ENCODE data around the gene MRPL52. TPM values are rescaled to one million over a fixed set of nuclear protein-coding genes. Genes with fewer than 3 reads are reported as not detected.
A peak's percentile ranks its signal among the peaks of the same experiment; 100 is the strongest.

Gene MRPL52
- total and polyA plus RNA-seq, 10 of the 15 experiments (the other 5 are each of a cell fraction or from before 2014, with no cell fraction given) = 51.7 to 541 (median 142) TPM

DNA sequence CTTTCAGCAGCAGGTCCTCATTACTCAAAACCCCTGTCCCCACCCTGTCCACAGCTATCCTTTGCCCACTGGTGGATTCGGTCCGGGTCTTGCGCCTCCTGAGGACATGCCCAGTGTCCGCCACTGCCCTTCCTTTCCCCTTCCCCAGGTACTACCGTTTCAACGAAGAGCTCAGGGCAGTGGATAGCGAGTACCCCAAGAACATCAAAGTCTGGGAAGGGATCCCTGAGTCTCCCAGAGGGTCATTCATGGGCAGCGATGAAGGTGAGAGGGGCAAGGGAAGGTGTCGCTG lies 15.4 kb downstream of the MRPL52 start (continued):
- no peak for TF ChIP-seq JUNB (IDR thresholded peaks at IDR 0.05)
- no peak for TF ChIP-seq MXI1 (IDR thresholded peaks at IDR 0.05; ENCODE audit: low read depth, low read length)
- no peak for TF ChIP-seq CEBPB (IDR thresholded peaks at IDR 0.05; ENCODE audit: borderline replicate concordance in 1 of 2, low read depth in 2 of 2, low read length in 2 of 2)
- no peak for TF ChIP-seq SREBF2 (IDR thresholded peaks at IDR 0.05; ENCODE audit: low read length)
- no peak for TF ChIP-seq RUNX3 (IDR thresholded peaks at IDR 0.05; ENCODE audit: low read length)
- TF ChIP-seq ZNF207 (IDR thresholded peaks at IDR 0.05; ENCODE audit: borderline replicate concordance) = no peak
- no peak for TF ChIP-seq NRF1 (conservative IDR thresholded peaks at IDR 0.05; ENCODE audit: low read depth, low read length)
- TF ChIP-seq ZSCAN29 (IDR thresholded peaks at IDR 0.05) = no peak

DNA sequence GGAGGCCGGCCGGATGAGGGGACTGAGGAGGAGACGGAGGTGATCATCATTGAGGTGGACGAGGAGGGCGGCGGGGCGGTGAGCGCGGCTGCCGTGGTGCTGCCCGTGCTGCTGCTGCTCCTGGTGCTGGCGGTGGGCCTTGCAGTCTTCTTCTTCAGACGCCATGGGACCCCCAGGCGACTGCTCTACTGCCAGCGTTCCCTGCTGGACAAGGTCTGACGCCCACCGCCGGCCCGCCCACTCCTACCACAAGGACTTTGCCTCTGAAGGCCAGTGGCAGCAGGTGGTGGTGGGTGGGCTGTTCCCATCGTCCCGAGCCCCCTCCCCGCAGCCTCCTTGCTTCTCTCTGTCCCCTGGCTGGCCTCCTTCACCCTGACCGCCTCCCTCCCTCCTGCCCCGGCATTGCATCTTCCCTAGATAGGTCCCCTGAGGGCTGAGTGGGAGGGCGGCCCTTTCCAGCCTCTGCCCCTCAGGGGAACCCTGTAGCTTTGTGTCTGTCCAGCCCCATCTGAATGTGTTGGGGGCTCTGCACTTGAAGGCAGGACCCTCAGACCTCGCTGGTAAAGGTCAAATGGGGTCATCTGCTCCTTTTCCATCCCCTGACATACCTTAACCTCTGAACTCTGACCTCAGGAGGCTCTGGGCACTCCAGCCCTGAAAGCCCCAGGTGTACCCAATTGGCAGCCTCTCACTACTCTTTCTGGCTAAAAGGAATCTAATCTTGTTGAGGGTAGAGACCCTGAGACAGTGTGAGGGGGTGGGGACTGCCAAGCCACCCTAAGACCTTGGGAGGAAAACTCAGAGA lies 16.3 kb downstream of the MRPL52 start:
- H3K79me2 ChIP-seq (ENCODE audit: control insufficient read depth, insufficient read depth, low read length) = no peaks in the 10 kb centered on the region
- no peaks in the 10 kb centered on the region for H3K9me3 ChIP-seq (replicated peaks; ENCODE audit: control insufficient read depth, insufficient read depth, low read length)
- no peak overlapping the region for H2AFZ ChIP-seq (ENCODE audit: control insufficient read depth, low read depth, low read length)
- ChIA-PET CTCF (interaction anchor here (1.0 to 10.0 kb wide), 5 partner anchors 9 to 276 kb away, joined by 3 to 324 read pairs (median 8); partner anchors contain the start of gene SLC7A7), RAD21 (ENCODE audit: unreplicated experiment) (no interaction called here), POLR2A (no interaction called here), SMC1A (ENCODE audit: uncharacterized antibody, unreplicated experiment) (no interaction called here)
- no peaks in the 10 kb centered on the region for H3K36me3 ChIP-seq (ENCODE audit: control insufficient read depth in 2 of 2, insufficient read depth in 2 of 2, low read length in 1 of 2)
- no peak for FAIRE-seq
- no peak overlapping the region for H3K27ac ChIP-seq (ENCODE audit: control insufficient read depth, insufficient read depth)
- no peaks in the 10 kb centered on the region for H4K20me1 ChIP-seq (ENCODE audit: control insufficient read depth, insufficient read depth)
- in situ Hi-C loops (cut with MboI) (loop anchor here (5.0 to 10.0 kb wide), 2 partner anchors 69 to 531 kb away; no protein-coding TSS in a partner anchor), intact Hi-C loops (cut with micrococcal nuclease; ENCODE audit: unreplicated experiment) (no loop called here)
- WGBS (ENCODE audit: insufficient coverage, insufficient replicate concordance, low lambda C conversion rate, missing lambda C conversion rate) = 73% methylated on average over 25 of the region's 26 CpGs
- TF ChIP-seq NR2C1 (IDR thresholded peaks at IDR 0.05) = peak; percentile 52; the same call in 1 of the 2 replicates
- no peak for TF ChIP-seq CBFB (IDR thresholded peaks at IDR 0.05; ENCODE audit: low read depth)
- TF ChIP-seq ASH2L (IDR thresholded peaks at IDR 0.05; ENCODE audit: borderline replicate concordance, low read depth) = no peak
- TF ChIP-seq NR2F1 (conservative IDR thresholded peaks at IDR 0.05) = 0 out of 2 replicates have a peak, but pooled peaks have one; percentile 26
- no peak overlapping the region for H3K4me3 ChIP-seq
- ATAC-seq = no peak
- no peaks in the 10 kb centered on the region for H3K27me3 ChIP-seq (replicated peaks in 1 of 2; ENCODE audit: control insufficient read depth in 2 of 2, insufficient read depth in 2 of 2, low read length in 1 of 2)
- H3K4me2 ChIP-seq (ENCODE audit: control insufficient read depth, insufficient read depth) = no peak overlapping the region
- DNase-seq (ENCODE audit: low read depth, low spot score) = no peak
- peaks cover 4% of the 10 kb centered on the region; the same call in 1 of the 2 replicates for H3K4me1 ChIP-seq (ENCODE audit: control insufficient read depth, insufficient read depth, low read length)
- H3K9ac ChIP-seq (ENCODE audit: control insufficient read depth, insufficient read depth, low read length) = no peak overlapping the region
- no TSS peak for BruUV-seq (replicated peaks)
